HG02943 (cell line): ENCODE measurements around the gene AMOTL2.

Experiments
- ATAC-seq: cut with Tn5 transposase; IDR thresholded peaks from one replicate; pipeline ENCODE4 v1.9.1; 2021; ENCODE audit warnings: mild to moderate bottlenecking, low read depth, moderate library complexity; ENCODE audit not compliant: unreplicated experiment

The AMOTL2 gene

GRCh38 chr3:134320749-134321148 lies 53.5 kb downstream of the AMOTL2 start:
- no peak for ATAC-seq

- no peak for ATAC-seq
These were observed 54.3 kb downstream of the AMOTL2 start for GRCh38 chr3:134319931-134320330.

GRCh38 chr3:134318166-134318565 lies 56.1 kb downstream of the AMOTL2 start:
- ATAC-seq: no peak

GRCh38 chr3:134317106-134317947 lies 56.9 kb downstream of the AMOTL2 start:
- ATAC-seq: no peak

- ATAC-seq: no peak
These were observed 58.8 kb downstream of the AMOTL2 start for GRCh38 chr3:134315286-134316106.

GRCh38 chr3:134314588-134315285 lies 59.5 kb downstream of the AMOTL2 start:
- no peak for ATAC-seq

- ATAC-seq: no peak
These were observed 60.2 kb downstream of the AMOTL2 start for GRCh38 chr3:134313847-134314587.

- no peak for ATAC-seq
These were observed 61.1 kb downstream of the AMOTL2 start for GRCh38 chr3:134312873-134313846.

GRCh38 chr3:134312072-134312872 lies 62.0 kb downstream of the AMOTL2 start:
- ATAC-seq: no peak

GRCh38 chr3:134311693-134312071 lies 62.6 kb downstream of the AMOTL2 start:
- no peak for ATAC-seq

GRCh38 chr3:134311265-134311664 lies 63.0 kb downstream of the AMOTL2 start:
- ATAC-seq: no peak

GRCh38 chr3:134309987-134310700 lies 64.1 kb downstream of the AMOTL2 start:
- no peak for ATAC-seq

- ATAC-seq: no peak
These were observed 65.8 kb downstream of the AMOTL2 start for GRCh38 chr3:134308350-134308891.

GRCh38 chr3:134307425-134307824 lies 66.8 kb downstream of the AMOTL2 start:
- ATAC-seq: no peak

- no peak for ATAC-seq
These were observed 67.9 kb downstream of the AMOTL2 start for GRCh38 chr3:134306320-134306719.
